Chondrocyte (in vitro differentiated cells): ENCODE data around the gene EBLN2. TPM values are rescaled to one million over a fixed set of nuclear protein-coding genes. Genes with fewer than 3 reads are reported as not detected.

Experiments
- DNase-seq: peaks from one replicate; pipeline ENCODE4 v3.0.0; 2021; ENCODE audit warnings: mixed read lengths, low spot score
- H3K27ac Mint-ChIP-seq: one replicate; pipeline ENCODE4 v1.8.0; 2021; ENCODE audit warnings: mild to moderate bottlenecking, moderate library complexity, mixed read lengths; ENCODE audit not compliant: unreplicated experiment
- H3K27me3 Mint-ChIP-seq: 2 replicates; pipeline ENCODE4 v1.8.0; 2021; ENCODE audit warnings: low read depth, mixed read lengths
- H3K36me3 Mint-ChIP-seq: 2 replicates; pipeline ENCODE4 v1.8.0; 2021; ENCODE audit warnings: low read depth, mixed read lengths
- H3K4me1 Mint-ChIP-seq: 2 replicates; pipeline ENCODE4 v1.8.0; 2021; ENCODE audit warnings: low read depth, mild to moderate bottlenecking, mixed read lengths
- H3K4me3 Mint-ChIP-seq: one replicate; pipeline ENCODE4 v1.8.0; 2021; ENCODE audit warnings: mild to moderate bottlenecking, moderate library complexity, mixed read lengths; ENCODE audit not compliant: unreplicated experiment
- H3K9me3 Mint-ChIP-seq: 2 replicates; pipeline ENCODE4 v1.8.0; 2021; ENCODE audit warnings: low read depth, mixed read lengths
- total RNA-seq: library from RNA; stranded (reverse); gene quantifications from 3 replicates; pipeline ENCODE4 v1.2.1, GENCODE V29; 2021
- TF ChIP-seq, protein P1 (sequence below): fragments of 200-600 bp; sonication (generic); IDR thresholded peaks from 2 replicates; pipeline ENCODE4 v1.5.0; 2021; ENCODE audit warnings: antibody characterized with exemption, mild to moderate bottlenecking, moderate library complexity

EBLN2 gene
- total RNA-seq, 1 donor from 2014 or later, result 3.3 TPM

GRCh38 chr3:73074781-73075180 is 13.3 kb downstream of the EBLN2 start:
- Mint-ChIP-seq H3K9me3 (no peaks in the 10 kb centered on the region), H3K27ac (no peak overlapping the region), H3K36me3 (no peaks in the 10 kb centered on the region), H3K4me1 (peaks cover 51% of the 10 kb centered on the region), H3K4me3 (no peak overlapping the region), H3K27me3 (no peaks in the 10 kb centered on the region)
- TF ChIP-seq, protein P1, sequence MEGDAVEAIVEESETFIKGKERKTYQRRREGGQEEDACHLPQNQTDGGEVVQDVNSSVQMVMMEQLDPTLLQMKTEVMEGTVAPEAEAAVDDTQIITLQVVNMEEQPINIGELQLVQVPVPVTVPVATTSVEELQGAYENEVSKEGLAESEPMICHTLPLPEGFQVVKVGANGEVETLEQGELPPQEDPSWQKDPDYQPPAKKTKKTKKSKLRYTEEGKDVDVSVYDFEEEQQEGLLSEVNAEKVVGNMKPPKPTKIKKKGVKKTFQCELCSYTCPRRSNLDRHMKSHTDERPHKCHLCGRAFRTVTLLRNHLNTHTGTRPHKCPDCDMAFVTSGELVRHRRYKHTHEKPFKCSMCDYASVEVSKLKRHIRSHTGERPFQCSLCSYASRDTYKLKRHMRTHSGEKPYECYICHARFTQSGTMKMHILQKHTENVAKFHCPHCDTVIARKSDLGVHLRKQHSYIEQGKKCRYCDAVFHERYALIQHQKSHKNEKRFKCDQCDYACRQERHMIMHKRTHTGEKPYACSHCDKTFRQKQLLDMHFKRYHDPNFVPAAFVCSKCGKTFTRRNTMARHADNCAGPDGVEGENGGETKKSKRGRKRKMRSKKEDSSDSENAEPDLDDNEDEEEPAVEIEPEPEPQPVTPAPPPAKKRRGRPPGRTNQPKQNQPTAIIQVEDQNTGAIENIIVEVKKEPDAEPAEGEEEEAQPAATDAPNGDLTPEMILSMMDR, result no peak
- DNase-seq, result no peak

- H3K4me3 Mint-ChIP-seq, result no peak overlapping the region
- H3K36me3 Mint-ChIP-seq, result no peaks in the 10 kb centered on the region
- H3K4me1 Mint-ChIP-seq, result no peaks in the 10 kb centered on the region
- TF ChIP-seq, protein P1, result no peak
- DNase-seq, result no peak
- no peaks in the 10 kb centered on the region for H3K27me3 Mint-ChIP-seq
- no peaks in the 10 kb centered on the region for H3K9me3 Mint-ChIP-seq
- H3K27ac Mint-ChIP-seq, result no peak overlapping the region
Observed at GRCh38 chr3:73080216-73080966, 18.9 kb downstream of the EBLN2 start.

DNA sequence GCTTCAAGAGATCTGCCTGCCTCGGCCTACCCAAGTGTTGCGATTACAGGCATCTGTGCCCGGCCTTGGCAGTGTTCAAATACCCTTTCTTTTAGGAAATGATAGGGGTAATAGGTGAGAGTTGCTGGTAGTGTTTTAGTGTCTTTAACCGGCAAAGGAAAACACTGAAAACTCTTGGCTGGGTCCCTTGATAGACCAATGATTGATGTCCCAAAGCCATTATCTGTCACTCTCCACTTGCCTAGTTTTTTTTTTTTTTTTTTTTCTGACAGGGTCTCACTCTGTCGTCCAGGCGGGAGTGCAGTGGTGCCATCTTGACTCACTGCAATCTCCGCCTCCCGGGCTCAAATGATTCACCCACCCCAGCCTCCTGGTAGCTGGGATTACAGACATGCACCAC is 19.7 kb downstream of the EBLN2 start:
- no peaks in the 10 kb centered on the region for H3K9me3 Mint-ChIP-seq
- no peaks in the 10 kb centered on the region for H3K36me3 Mint-ChIP-seq
- no peak for DNase-seq
- no peaks in the 10 kb centered on the region for H3K27me3 Mint-ChIP-seq
- H3K27ac Mint-ChIP-seq, result no peak overlapping the region
- no peak overlapping the region for H3K4me3 Mint-ChIP-seq
- peaks cover 3% of the 10 kb centered on the region for H3K4me1 Mint-ChIP-seq
- TF ChIP-seq, protein P1, result no peak

DNA sequence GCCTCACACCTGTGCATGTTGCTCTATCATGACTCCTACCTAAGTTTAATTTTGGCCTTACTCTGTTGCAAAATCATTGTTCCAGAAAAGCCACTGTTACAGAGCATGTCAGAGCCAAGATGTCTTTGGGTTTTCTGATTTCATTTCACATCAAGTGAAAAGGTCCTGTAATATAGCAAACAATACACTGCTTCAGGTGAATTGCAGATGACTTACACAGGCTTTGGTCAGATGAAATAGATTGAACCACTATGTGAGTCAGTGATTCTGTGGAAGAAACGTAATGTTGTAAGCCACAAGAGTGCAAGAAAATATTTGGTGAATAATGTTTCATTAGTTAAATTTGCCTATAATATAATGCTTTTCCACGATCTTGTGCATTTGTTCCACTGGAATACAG is 22.7 kb downstream of the EBLN2 start:
- DNase-seq, result no peak
- peaks cover 4% of the 10 kb centered on the region for H3K4me1 Mint-ChIP-seq
- H3K4me3 Mint-ChIP-seq, result no peak overlapping the region
- TF ChIP-seq, protein P1, result no peak
- no peaks in the 10 kb centered on the region for H3K27me3 Mint-ChIP-seq
- H3K27ac Mint-ChIP-seq, result no peak overlapping the region
- H3K36me3 Mint-ChIP-seq, result peaks cover 2% of the 10 kb centered on the region
- H3K9me3 Mint-ChIP-seq, result no peaks in the 10 kb centered on the region

DNA sequence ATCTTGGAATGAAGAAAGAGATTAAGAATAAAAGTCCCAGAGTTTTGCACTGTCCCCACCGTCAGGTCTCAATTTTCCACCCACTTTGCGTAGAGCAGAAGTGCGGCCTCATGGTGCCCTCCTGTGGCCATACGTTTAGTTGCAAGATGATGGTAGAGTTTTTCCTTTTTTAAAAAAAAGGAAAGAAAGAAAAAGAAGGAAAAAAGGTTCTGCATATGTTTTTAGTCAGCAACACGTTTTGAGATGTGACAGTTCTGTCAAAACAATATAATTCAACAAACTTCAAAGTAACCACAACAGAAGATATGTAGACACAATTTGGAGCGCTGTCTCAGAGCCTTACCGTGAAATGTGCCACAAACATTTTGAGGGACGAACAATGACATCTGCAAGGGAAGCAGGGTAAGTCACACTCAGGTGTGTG is 24.6 kb downstream of the EBLN2 start:
- TF ChIP-seq, protein P1, result peak; percentile 96
- H3K4me3 Mint-ChIP-seq, result no peak overlapping the region

More for the DNA sequence above, 24.6 kb downstream of the EBLN2 start:
- H3K27ac Mint-ChIP-seq, result no peak overlapping the region
- H3K27me3 Mint-ChIP-seq, result no peaks in the 10 kb centered on the region
- peaks cover 2% of the 10 kb centered on the region for H3K36me3 Mint-ChIP-seq
- H3K4me1 Mint-ChIP-seq, result peaks cover 4% of the 10 kb centered on the region
- no peak for DNase-seq
- H3K9me3 Mint-ChIP-seq, result no peaks in the 10 kb centered on the region
